Cerebellar nuclear complex (tissue), 1 donor: ENCODE data around the gene NOS1.
A peak's percentile ranks its signal among the peaks of the same experiment; 100 is the strongest.
"Not testable (repeated sequence)": the region's sequence is repeated elsewhere in the genome, so short reads cannot be mapped to it uniquely, and the experiment has no call there.

Source experiments
- DNase-seq, 2 experiments: peaks; one replicate each; lab custom pipeline; 2025; lab: John Stamatoyannopoulos, UW

Gene NOS1

DNA sequence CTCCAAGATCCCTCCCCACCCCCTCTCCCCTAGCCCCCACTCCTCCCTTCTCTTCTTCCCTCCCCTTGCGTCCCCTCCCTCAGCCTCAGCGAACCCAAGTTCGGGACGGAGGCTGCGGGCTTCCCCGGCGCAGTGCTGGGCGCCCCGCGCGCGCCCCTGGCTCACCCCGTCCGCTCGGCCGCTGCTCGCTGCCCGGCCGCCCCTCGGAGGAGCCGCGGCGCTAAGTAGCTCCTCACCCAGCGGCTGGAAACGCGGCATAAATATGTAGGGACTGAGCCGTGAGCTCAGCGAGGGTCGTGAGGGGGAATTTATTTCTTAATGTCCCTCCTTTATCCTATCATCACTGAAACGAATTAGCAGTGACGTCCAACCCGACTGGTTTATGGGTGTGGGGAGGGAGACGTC, at the start of gene NOS1:
TSS of gene NOS1 (minus strand) at position 280 of the 405 bp plus-strand sequence. CDS start 30,557 bp downstream, outside the sequence.
- no peak for DNase-seq

DNA sequence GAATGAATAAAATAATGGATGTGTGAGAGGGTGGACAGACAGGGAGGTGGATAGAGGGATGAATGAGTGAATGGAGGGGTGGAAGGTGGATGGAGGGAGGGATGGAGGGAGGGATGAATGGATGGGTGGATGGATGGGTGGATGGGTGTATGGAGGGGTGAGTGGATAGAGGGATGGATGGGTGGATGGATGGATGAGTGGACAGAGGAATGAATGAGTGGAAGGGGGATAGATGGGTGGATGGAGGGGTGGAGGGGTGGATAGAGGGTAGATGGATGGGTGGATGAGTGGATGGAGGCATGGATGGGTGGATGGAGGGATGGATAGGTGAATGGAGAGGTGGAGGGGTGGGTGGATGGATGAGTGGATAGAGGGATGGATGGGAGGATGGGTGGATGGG, 47.9 kb upstream of the NOS1 start:
- DNase-seq, result no peak

DNA sequence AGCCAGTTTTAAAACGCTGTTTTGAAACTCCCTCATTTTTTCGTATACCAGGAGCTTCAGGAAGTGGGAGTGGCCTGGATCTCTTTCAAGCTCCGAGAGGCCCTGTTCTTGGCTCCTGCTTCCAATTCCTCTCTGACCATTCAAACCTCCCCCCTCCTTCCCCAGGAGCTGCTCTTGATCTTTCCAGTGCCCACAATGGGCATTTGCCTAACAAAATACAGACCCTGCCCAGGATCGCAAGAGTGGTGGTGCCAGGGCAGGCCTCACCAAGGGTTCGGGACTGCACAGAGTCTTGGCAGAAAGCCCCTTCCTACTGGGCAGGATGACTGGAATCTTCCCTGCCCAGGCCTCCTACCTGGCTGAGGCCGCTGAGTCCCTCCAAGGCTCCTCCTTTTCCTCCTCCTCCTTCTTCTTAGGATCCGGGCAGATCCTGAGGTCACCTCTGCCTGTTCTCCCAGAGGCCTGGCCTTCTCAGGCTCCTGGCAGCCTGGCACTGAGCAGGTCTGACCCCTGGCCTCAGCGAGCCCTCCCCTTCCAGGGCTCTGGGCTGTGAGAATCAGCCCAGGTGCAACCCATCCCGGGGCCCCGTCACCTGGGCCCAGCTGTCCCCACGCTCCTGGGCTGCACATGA, 46.9 kb upstream of the NOS1 start:
- no peak for DNase-seq

DNA sequence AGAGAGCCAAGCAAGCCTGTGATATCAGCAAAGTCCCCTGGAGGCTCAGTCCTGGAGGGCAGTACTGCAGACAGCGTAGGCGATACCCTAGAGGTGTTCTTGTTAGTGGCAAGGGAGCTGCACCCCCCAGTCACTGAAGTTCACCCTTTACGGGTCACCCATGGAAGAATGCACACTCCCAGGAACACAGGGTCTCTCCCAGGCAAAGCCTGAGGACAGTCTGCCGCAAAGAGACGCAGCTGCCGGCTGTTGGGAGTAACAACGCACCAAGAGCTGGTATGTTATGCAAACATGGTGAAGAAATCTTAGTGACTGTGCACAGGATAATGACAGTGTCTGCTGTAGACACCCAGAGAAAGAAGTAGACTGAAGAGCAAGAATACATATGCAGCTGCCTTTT, 43.5 kb upstream of the NOS1 start:
- no peak for DNase-seq

DNA sequence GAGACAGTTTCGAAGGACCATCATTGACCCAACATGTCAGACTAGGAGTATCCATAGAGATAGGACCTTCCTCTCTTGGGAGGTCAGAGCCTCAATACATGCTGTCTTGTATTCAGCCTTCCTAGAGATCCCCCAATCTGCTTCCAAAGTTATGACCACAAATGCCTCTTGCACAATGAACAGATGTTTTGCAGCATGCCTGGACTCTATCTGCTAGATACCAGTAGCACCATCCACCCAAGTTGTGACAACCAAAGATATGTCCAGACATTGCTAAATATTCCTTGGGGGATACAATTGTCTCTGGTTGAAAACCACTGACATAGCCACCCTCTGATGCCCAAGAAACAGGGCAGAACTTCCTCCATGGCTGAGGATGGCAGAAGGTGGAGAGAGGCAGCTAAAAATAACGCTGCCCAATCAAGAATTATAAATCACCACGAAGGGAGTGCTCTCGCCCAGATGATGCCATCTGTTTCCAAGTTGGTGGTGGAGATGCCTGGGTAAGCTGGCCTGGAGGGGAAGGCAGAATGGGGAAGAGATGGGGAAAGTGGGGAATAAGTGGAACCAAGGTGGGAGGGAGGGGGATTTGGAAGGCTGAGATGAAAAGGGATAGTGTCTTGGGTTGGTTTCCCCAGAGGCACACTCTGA, 42.9 kb upstream of the NOS1 start:
- no peak for DNase-seq

DNA sequence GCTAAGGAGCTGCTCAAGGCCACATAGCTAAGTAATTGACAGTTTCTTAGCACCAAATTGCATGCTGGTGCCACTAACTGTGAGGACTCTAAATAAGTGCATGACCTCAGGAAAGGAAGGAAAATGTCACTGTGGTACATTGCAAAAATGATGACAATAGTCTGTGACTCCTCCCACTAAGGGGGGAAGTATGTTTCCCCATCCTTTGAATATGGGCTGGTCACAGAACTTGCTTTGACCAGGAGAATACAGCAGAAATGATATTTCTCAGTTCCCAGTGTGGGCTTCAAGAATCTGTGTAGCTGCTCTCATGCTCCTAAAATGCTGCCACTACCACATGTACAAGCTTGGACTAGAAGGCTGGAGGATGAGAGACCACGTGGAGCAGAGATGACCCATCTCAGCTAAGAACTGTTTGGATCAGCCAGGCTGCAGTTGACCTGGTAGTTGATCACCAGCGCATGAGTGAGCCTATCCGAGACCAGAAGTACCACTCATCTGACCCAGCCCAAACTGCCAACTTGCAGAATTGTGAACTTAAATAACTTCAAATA, 42.2 kb upstream of the NOS1 start:
- DNase-seq, result no peak

DNA sequence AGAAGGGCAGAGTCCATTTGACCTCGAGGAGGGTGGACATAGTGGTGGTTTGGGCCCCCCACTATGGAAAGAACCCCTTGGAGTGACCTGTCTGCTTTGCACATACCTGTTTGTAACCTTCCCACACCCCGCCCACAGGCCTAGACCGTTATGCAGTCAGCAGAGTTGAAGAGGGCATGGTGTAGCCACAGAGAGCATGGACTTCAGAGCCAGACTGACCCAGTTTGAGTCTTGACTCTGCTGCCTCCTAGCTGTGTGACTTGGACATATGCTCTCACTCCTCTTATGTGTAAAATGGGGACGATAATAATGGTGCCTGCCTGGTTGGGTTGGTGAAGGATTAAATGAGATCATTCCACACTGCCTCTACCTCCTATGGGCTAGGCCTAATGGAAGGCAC, 40.9 kb upstream of the NOS1 start:
- DNase-seq, result no peak

DNA sequence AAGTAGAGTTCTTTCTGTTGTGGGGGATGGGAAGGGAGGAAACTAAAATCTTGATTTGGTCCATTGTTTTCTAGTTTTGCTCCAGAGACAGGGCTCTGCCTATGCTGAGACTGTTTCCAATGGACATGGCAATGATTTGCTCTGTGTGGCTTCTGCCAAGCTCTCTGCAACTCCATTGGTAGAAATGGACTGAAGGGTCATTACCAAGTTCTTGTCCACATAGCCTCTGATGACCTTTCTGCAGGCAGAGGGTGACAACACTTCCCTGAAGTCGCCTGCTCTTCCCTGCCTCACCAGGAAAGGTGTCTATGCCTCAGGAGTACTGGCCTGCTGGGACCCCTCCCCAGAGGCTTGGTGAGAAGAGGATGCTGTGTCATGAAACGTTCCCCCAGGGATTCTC, 39.5 kb upstream of the NOS1 start:
- no peak for DNase-seq

DNA sequence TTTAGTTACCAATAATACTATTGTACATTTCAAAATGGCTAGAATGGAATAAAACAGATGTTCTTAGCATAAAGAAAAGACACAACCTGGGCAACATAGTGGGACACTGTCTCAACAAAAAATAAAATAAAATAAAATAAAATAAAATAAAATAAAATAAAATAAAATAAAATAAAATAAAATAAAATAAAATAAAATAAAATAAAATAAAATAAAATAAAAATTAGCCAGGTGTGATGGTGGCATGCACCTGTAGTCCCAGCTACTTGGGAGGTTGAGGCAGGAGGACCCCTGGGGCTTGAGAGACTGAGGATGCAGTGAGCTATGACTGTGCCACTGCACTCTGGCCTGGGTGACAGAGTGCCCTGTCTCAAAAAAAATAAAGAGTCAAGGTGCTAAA, 37.1 kb upstream of the NOS1 start:
- not testable (repeated sequence) for DNase-seq

DNA sequence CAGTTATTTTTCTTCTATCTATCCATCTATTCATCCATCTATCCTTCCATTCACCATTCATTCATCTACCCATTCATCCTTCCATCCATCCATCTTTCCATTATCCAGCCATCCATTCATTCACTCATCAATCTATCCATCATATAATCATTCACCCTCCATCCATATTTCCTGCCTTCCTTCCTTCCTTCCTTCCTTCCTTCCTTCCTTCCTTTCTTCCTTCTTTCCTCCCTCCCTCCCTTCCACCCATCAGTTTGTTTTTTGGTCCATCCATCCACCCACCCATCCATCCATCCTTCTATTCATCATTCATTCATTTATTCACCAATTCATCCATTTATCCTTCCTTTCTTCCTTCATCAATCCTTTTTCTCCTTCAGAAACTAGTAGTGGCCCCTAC, 34.3 kb upstream of the NOS1 start:
- no peak for DNase-seq

DNA sequence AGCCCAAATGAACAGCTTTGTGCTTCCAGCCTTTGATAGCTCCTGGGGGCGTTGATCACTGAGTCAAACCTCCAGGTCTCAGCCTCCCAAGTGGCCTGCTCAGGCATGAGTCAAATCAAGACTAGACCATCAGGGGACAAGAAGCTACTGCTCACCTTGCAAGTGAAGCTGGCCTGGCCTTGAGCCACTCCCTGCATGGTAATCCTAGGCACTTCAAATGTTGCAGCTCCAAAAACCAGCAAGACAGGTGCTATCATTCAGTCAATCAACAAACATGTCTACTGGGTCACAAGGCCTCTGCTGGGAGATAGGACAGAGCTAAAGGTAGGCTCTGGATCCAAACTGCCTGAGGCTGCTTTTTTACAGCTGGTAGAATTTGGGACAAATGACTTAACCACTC, 33.1 kb upstream of the NOS1 start:
- DNase-seq, result no peak

DNA sequence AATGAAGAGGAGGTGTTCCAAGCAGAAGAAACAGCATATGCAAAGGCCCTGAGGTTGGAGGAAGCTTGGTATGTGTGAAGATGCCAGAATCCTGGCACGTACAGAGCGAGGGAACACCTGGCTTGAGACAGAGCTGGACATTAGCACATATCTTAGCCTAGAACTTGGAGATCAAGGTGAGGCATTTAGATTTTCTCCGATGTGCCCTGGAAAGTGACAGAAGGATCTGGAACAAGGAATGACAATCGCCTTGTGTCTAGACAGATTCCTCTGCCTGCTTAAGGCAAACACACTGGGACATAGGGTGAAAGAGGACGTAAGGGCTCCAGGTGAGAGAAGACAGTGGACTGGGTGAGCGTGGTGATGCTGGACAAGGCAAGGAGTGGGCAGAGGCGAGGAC, 32.2 kb upstream of the NOS1 start:
- DNase-seq, result no peak

DNA sequence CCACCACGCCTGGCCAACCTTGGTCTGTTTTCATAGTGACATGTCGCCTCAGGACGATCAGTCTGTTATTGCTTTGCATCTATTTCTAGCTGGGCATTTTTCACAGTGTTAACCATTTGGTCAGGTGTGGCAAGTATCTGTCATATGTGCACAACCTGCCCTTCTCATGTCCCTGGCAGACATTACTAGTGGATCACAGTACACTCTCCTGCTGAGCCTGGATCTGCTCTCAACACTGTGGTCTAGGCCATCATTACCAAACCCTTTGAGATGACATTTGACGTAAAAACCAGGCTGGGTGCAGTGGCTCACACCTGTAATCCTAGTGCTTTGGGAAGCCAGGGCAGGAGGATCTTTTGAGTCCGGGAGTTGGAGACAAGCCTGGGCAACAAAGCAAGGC, 29.4 kb upstream of the NOS1 start:
- no peak for DNase-seq

DNA sequence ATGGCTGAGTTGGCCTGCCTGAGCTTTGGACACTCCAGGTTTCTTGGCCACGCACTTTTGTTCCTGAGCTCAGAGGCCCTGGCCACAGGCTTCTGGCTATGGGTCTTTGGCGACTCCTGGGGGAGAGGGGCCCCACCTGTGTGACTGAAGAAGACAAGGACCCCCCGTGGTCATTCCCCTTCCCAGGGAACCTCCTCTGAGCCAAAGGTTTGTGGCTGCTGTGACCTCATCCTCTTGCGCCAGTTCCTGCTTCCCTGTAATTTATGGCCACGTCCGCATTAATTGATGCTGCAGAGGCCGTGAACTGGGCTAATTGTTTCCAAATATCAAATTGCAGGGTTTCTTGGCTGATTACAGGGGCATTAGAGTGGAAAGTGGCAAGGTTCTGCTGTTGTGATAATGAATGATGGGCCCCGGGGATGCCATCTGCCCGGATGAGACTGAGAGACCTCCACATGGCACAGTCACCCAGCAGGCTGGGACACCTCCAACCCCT, 27.6 kb upstream of the NOS1 start:
- no peak for DNase-seq

DNA sequence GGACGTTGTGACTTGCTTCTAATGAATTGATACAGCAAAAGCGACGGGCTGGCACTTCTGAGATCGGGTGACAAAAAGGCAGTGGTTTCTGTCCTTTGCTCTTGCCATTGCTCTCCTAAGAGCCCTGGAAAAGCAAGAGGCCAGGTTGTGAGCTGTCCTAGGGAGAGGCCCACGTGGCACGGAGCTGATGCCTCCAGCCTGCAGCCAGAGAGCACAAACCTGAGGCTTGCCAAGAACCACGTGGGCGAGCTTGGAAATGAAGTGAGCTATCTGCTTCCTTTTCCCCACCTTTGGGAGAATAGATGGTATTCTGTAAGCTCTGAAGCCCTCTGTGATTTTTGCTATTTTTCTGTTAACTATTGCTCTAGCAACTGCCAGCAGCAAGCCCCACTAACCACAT, 26.4 kb upstream of the NOS1 start:
- DNase-seq, result peak; percentile 23 to 38

DNA sequence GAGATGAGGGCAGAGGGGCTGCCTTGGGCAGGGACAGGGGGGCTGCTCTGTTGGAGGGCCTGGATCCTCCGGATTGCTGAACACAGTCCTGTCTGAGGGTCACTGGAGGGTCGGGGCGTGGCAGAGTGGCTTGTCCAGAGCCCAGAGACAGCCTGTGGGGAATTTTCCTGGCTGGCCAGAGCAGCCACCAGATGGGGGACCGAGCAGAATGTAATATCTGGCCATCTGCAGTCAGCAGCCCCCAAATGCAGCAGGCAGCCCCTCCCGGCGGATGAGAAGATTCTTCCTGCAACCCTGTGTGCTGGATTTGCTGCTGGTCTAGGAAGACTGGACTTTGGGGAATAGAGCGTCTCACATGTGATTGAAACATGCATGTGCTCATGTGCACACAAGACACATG, 23.3 kb upstream of the NOS1 start:
- no peak for DNase-seq

DNA sequence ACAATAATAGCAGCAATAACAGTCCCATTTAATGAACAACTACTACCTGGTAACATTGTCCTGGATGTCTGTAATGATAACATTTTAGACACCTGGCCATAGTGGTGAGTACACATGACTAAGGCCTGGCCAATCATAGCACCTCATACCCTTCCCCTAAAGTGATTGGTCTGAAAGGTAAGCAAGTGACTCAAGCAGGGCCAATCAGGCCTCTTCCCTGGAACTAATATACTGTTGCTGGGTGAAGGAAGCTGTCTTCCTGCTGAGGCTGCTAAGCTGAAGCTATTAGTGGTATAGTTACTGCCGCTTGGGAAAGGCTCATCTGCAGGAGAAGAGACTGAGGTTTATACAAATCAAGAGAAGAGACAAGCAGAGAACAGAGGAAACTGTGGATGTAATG, 18.7 kb upstream of the NOS1 start:
- DNase-seq, result no peak

DNA sequence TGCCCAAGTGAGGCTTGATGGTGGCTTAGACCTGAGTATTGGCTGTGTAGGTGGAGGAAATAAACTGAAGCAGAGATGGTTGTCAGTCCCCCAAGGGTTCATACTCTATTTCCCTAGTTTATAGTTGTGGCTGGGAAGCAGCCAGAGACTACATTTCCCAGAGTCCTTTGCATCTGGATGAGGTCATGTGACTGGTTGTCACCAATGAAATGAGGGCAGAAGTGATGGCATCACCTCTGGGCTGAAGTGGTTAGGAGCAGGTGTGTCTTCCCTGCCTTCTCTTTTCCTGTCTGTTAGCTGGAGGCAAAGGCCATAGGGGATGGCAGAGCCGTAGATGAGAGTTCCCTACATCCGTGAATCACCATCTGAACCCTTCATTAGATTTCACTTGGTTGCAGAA, 16.3 kb upstream of the NOS1 start:
- no peak for DNase-seq

DNA sequence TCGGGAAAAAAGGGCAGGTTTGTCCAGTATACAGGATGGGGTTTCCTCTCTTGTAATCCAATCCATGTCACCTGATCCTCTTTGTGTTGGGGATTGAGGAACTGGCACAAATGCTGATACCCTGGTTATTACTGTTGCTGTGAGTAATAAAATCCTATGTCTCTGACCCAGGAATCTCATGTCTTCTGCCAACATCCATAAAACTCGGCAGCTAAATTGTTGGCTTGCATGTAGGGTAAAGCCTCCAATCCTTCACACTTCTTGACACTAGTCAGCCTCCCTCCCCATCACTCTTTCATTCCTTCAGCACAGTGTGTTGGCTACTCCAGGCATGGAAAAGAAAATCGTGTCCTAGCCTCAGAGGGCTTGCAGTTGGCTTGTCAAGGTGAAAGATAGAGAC, 9.2 kb upstream of the NOS1 start:
- DNase-seq, result no peak

DNA sequence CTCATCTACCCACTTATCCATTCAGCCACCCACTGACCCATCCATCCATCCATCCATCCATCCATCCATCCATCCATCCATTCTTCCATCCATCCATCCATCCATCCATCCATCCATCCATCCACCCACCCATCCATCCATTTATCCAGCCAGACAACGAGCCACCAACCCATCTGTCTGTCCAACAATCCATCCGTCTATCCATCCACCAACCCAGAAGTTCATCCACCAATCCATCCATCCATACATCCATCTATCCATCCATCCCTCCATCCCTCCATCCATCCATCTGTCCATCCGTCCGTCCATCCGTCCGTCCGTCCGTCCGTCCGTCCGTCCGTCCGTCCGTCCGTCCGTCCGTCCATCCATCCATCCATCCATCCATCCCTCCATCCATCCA, 8.6 kb upstream of the NOS1 start:
- not testable (repeated sequence) for DNase-seq

DNA sequence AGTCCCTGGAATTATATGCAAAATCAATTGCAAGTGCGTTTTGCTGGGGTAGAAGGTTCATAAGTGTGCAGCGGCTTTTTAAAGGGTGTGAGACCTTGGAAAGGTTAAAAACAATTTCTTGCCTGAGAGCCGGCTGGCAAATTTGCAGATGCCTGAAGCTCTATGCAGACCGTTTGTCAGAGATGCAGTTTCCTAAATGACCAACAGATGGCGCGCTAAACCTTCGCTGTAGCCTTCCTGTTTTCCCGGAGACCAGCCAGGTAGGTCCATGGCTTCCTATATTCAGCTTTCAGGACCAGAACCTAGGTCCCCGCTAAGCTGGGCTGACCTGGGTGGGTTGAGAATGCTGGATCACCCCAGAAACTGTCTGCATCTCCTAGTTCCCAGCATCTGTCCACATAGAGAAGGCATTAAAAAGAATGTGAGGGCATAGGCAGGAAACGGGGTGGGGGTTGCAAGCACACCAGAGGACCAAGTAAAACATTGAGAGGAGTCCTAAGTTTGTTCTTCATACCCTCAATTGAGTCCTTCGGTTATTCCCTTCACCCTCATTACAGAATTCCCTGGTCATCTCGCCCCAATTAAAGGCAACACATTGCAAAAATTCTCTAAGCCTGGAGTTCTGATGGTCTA, 5.7 kb upstream of the NOS1 start:
- DNase-seq, result peak in 1 of 2 experiments; percentile 52

DNA sequence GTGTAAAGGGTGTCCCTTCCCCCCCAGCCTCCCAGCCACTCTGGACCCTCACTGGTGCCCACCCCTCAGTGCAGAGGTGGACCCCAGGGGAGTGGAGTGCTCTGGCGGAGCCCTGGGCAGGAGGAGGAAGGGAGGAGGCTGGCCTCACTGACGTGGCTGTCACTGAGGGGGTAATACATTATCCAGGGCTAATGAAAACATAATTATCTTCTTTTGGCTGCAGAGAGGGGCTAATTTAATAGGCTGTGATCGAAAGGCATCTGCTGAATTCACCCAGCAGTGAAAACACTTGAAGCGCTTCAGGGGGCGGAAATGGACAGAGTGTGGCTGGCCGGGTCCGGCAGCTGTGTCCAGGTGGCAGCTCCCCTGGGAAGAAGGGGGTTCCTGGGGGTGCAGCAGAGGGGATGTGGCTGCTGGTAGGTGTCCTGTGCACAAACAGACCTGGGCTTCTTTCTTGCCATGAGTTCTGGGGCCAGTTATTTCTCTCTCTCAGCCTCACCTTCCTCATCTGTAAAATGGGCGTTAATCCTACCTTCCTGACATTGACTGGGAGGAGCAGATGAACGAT, 3.7 kb upstream of the NOS1 start:
- DNase-seq, result no peak

DNA sequence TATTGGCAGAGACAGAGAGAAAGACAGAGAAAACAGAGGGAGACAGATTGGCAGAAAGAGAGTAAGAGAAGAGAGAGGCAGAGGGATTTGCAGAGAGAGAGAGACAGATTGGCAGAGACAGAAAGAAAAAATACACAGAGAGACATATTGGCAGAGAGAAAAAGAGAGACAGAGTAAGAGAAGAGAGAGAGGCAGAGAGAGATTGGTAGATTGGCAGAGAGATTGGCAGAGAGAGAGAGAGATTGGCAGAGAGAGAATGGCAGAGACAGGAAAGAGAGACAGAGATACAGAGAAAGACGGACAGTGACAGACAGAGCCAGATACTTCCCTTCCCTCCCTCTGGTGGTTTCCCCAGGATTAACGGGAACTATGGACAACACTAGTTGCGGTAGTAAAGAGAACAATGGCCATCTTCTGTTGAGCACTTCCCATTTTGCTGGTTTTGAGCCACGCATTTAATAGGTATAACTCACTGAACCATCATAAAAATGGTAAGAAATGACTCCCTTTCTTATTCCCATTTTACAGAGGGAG, 2.6 kb upstream of the NOS1 start:
- no peak for DNase-seq
